ENCODE measurements around the gene CPSF2. TPM values are rescaled to one million over a fixed set of nuclear protein-coding genes. Genes with fewer than 3 reads are reported as not detected.

Gene CPSF2
- total and polyA plus RNA-seq, 10 of the 15 experiments (the other 5 are each of a cell fraction or from before 2014, with no cell fraction given) = 18.2 to 71.8 (median 47.0) TPM

DNA sequence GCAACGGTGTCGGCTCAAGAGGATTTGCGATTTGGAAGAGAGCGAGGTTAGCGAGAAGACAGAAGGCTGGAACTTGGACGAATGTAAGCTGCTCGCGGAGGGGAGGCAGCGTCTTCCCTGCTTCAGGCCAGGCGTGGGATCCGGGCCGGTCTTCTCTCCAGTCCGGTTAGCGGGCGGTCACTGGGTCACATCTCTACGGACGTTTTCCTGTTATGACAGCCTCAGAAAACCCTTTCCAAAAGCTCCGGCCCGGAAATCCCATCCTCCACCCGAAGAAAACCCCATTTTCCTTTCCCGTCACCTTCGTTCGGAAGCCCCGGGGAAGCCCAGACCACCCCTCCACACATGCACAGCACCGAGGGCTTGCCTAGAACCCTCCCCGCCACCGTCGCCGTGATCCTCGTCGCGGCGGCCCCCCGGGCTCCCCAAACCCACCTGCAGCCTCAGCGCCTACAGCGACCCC is 531 bp upstream of the CPSF2 start (continued):
- TF ChIP-seq, protein P1, sequence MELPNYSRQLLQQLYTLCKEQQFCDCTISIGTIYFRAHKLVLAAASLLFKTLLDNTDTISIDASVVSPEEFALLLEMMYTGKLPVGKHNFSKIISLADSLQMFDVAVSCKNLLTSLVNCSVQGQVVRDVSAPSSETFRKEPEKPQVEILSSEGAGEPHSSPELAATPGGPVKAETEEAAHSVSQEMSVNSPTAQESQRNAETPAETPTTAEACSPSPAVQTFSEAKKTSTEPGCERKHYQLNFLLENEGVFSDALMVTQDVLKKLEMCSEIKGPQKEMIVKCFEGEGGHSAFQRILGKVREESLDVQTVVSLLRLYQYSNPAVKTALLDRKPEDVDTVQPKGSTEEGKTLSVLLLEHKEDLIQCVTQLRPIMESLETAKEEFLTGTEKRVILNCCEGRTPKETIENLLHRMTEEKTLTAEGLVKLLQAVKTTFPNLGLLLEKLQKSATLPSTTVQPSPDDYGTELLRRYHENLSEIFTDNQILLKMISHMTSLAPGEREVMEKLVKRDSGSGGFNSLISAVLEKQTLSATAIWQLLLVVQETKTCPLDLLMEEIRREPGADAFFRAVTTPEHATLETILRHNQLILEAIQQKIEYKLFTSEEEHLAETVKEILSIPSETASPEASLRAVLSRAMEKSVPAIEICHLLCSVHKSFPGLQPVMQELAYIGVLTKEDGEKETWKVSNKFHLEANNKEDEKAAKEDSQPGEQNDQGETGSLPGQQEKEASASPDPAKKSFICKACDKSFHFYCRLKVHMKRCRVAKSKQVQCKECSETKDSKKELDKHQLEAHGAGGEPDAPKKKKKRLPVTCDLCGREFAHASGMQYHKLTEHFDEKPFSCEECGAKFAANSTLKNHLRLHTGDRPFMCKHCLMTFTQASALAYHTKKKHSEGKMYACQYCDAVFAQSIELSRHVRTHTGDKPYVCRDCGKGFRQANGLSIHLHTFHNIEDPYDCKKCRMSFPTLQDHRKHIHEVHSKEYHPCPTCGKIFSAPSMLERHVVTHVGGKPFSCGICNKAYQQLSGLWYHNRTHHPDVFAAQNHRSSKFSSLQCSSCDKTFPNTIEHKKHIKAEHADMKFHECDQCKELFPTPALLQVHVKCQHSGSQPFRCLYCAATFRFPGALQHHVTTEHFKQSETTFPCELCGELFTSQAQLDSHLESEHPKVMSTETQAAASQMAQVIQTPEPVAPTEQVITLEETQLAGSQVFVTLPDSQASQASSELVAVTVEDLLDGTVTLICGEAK (IDR thresholded peaks at IDR 0.05; ENCODE audit: borderline replicate concordance) = no peak
- TF ChIP-seq, protein P2, sequence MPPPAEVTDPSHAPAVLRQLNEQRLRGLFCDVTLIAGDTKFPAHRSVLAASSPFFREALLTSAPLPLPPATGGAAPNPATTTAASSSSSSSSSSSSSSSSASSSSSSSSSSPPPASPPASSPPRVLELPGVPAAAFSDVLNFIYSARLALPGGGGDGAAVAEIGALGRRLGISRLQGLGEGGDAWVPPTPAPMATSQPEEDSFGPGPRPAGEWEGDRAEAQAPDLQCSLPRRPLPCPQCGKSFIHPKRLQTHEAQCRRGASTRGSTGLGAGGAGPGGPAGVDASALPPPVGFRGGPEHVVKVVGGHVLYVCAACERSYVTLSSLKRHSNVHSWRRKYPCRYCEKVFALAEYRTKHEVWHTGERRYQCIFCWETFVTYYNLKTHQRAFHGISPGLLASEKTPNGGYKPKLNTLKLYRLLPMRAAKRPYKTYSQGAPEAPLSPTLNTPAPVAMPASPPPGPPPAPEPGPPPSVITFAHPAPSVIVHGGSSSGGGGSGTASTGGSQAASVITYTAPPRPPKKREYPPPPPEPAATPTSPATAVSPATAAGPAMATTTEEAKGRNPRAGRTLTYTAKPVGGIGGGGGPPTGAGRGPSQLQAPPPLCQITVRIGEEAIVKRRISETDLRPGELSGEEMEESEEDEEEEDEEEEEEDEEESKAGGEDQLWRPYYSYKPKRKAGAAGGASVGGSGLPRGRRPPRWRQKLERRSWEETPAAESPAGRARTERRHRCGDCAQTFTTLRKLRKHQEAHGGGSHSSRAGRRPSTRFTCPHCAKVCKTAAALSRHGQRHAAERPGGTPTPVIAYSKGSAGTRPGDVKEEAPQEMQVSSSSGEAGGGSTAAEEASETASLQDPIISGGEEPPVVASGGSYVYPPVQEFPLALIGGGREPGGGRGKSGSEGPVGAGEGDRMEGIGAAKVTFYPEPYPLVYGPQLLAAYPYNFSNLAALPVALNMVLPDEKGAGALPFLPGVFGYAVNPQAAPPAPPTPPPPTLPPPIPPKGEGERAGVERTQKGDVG (CRISPR knock-in tag; IDR thresholded peaks at IDR 0.05) = no peak
- TF ChIP-seq NR2F1 (conservative IDR thresholded peaks at IDR 0.05) (peak; percentile 76), IKZF2 (IDR thresholded peaks at IDR 0.05) (peak in 1 of 2 experiments; percentile 6; a peak in 2 of 4 replicates), GATAD2B (conservative IDR thresholded peaks at IDR 0.05; ENCODE audit: low read depth) (peak; percentile 26; the same call in 1 of the 2 replicates), CEBPB (IDR thresholded peaks at IDR 0.05; ENCODE audit: borderline replicate concordance in 1 of 2, low read depth in 2 of 2, low read length in 2 of 2) (no peak), EED (IDR thresholded peaks at IDR 0.05; ENCODE audit: low read depth) (0 out of 2 replicates have a peak, but pooled peaks have one; percentile 44), TCF12 (IDR thresholded peaks at IDR 0.05; ENCODE audit: low read depth, low read length) (0 out of 2 replicates have a peak, but pooled peaks have one; percentile 13)
- TF ChIP-seq, protein P3, sequence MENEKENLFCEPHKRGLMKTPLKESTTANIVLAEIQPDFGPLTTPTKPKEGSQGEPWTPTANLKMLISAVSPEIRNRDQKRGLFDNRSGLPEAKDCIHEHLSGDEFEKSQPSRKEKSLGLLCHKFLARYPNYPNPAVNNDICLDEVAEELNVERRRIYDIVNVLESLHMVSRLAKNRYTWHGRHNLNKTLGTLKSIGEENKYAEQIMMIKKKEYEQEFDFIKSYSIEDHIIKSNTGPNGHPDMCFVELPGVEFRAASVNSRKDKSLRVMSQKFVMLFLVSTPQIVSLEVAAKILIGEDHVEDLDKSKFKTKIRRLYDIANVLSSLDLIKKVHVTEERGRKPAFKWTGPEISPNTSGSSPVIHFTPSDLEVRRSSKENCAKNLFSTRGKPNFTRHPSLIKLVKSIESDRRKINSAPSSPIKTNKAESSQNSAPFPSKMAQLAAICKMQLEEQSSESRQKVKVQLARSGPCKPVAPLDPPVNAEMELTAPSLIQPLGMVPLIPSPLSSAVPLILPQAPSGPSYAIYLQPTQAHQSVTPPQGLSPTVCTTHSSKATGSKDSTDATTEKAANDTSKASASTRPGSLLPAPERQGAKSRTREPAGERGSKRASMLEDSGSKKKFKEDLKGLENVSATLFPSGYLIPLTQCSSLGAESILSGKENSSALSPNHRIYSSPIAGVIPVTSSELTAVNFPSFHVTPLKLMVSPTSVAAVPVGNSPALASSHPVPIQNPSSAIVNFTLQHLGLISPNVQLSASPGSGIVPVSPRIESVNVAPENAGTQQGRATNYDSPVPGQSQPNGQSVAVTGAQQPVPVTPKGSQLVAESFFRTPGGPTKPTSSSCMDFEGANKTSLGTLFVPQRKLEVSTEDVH (IDR thresholded peaks at IDR 0.05; ENCODE audit: low read depth, partially characterized antibody) = no peak

All from GM12878 (cell line).